GM12865 (cell line): ENCODE data around the gene EIF4E2.

Source experiments
- DNase-seq: peaks from one replicate; pipeline ENCODE4 v3.0.0; 2010; ENCODE audit warnings: low read depth
- H3K4me3 ChIP-seq: 2 replicates; pipeline ENCODE4 v1.5.1; 2011; ENCODE audit warnings: mild to moderate bottlenecking, low read depth, low read length, control low read depth
- CTCF ChIP-seq: IDR thresholded peaks from 2 replicates; pipeline ENCODE4 v1.5.1; 2011; ENCODE audit warnings: low read length, control low read depth, low read depth, inconsistent platforms; ENCODE audit not compliant: insufficient read depth; ENCODE audit errors: missing control alignments

Gene EIF4E2

GRCh38 chr2:232515639-232516038 lies 34.9 kb upstream of the EIF4E2 start:
- no peak for DNase-seq
- TF ChIP-seq CTCF = no peak
- H3K4me3 ChIP-seq = no peak overlapping the region

DNA sequence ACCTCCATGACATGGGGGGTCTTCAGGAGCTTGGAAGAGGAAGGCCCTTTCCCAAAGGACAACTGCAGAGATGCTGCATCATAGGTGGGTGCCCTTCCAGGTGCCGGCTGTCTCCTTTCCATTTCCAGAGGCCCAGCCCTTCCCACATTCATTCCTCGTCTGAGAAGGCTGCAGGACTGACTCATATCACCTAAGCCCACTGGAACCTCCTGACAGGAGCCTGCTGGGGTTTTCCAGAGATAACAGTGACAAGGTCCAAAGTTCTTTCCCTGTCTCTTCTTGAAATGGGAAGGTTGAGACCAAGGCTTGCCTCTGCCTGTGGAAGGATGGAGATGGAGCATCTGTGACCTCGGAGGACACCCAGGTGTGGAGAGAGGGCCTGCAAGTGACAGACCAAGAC lies 33.9 kb upstream of the EIF4E2 start:
- no peak for TF ChIP-seq CTCF
- DNase-seq = no peak
- H3K4me3 ChIP-seq = no peak overlapping the region

DNA sequence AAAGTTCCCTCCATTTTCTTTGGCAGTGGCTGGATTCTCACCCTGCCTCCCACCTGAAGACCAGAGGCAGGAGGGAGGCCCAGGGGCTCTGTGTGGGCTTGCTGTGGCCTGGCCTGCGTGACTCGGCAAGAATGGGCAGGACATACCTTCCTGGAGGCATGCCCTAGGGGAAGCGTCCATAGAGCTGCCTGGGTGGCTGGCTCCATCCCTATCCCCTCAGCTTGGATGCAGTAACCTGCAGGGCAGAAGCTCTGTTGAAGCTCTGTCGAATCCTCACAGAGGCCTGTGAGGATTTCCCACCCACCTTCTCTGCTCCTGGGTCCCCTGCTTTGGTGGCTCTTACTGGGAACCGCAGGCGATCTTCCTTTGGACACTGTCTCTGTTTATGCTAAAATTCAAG lies 31.6 kb upstream of the EIF4E2 start:
- no peak overlapping the region for H3K4me3 ChIP-seq
- no peak for DNase-seq
- TF ChIP-seq CTCF = no peak

DNA sequence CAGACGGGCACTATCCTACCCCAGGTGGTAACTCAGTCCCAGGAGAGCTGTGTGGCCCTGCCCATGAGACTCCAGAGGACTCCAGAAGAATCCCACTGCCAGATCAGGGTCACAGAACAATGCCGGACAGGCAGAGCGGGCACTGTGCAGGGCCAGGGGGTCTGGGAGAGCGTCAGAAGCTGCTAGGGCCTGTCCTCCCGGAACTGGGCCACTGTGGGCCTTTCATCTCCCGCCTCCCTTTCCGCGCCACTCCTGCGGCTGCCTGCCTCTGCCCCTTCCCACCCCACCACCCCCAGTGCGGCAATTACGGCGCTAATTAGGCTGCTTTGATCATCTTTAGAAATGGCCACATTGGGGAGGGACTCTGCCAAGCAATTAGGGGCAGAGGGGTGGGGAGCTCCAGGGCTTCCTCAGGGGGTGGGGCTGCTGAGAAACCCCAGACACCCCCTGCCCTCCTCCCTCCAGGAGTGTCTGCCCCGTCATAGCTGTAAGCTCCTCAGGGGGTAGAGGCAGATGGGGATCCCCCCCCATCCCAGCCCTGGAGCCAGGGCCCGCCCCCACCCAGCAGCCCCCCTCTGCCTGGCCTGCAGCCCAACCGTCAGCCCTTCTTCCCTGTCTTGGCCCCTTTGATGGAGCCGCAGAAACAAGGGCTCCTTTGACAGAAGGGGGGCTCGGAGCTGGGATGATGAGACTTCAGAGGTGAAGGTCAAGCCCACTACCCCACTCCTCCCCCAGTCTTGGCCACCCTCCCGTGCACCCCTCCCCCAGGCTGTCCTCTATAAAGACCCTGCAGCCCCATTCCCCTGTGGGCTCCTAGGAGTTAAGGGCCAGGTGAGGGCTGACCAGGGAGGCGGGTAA lies 30.7 kb upstream of the EIF4E2 start, which contains the start of gene PRSS56:
PRSS56 (plus strand) TSS at position 808 of the 858 bp plus-strand sequence. CDS start 211 bp downstream, outside the sequence.
- no peak within 1 kb of the TSS for H3K4me3 ChIP-seq
- no peak for TF ChIP-seq CTCF
- DNase-seq = no peak

- H3K4me3 ChIP-seq = no peak overlapping the region
- no peak for TF ChIP-seq CTCF
- no peak for DNase-seq
Observed at GRCh38 chr2:232520489-232520888, 30.0 kb upstream of the EIF4E2 start.

DNA sequence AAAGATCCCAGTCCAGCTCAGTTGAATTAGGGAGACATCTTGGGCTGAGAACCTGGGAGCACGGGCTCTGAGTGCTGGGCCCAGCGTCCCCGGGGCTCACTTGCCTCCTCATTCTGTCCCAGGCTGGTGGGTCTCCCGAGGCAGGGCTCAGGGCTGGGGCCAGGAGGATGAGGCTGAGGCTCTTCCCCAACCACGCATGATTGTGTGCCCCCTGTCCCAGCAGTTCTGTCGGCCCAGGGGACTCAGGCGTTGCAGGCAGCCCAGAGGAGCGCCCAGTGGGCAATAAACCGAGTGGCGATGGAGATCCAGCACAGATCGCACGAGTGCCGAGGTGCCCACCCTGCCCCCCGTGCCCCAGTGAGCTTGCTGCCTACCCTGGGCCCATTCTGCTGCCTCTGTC lies 29.4 kb upstream of the EIF4E2 start:
- no peak for TF ChIP-seq CTCF
- H3K4me3 ChIP-seq = no peak overlapping the region
- DNase-seq = no peak
